Uterus (tissue), 2 donors: Measurements from ENCODE around the gene DPP10.

Source experiments
- CTCF ChIP-seq, 4 experiments: fragments of 200-600 bp in 2 of 4; fragments of 450-650 bp in 2 of 4; sonication (generic) in 2 of 4; IDR thresholded peaks; one replicate each; pipeline ENCODE4 v1.5.1; 2016 to 2019; ENCODE audit warnings: antibody characterized with exemption in 4 of 4, mild to moderate bottlenecking in 2 of 4, moderate library complexity in 1 of 4
- POLR2A ChIP-seq, 2 donors: fragments of 450-650 bp; IDR thresholded peaks; one replicate each; pipeline ENCODE4 v1.6.1; 2016; ENCODE audit warnings: antibody characterized with exemption in 2 of 2, mild to moderate bottlenecking in 1 of 2, moderate library complexity in 1 of 2

GRCh38 chr2:115596659-115597375 is 1154.4 kb downstream of the DPP10 start:
- no peak for TF ChIP-seq CTCF (IDR thresholded peaks at IDR 0.05)
- TF ChIP-seq POLR2A (IDR thresholded peaks at IDR 0.05), result no peak
